Astrocyte (in vitro differentiated cells and primary cell): ENCODE measurements around the gene MAGEA9B.

Source experiments
- EZH2 ChIP-seq: IDR thresholded peaks from 2 replicates; pipeline ENCODE4 v1.6.1; 2012; ENCODE audit warnings: mild to moderate bottlenecking, low read length, inconsistent platforms; ENCODE audit not compliant: insufficient read depth
- TF ChIP-seq, protein P1 (sequence below): IDR thresholded peaks from 2 replicates; pipeline ENCODE4 v1.5.1; 2011; ENCODE audit warnings: low read depth, mild to moderate bottlenecking, inconsistent platforms, low read length, moderate library complexity; ENCODE audit not compliant: insufficient read depth

DNA sequence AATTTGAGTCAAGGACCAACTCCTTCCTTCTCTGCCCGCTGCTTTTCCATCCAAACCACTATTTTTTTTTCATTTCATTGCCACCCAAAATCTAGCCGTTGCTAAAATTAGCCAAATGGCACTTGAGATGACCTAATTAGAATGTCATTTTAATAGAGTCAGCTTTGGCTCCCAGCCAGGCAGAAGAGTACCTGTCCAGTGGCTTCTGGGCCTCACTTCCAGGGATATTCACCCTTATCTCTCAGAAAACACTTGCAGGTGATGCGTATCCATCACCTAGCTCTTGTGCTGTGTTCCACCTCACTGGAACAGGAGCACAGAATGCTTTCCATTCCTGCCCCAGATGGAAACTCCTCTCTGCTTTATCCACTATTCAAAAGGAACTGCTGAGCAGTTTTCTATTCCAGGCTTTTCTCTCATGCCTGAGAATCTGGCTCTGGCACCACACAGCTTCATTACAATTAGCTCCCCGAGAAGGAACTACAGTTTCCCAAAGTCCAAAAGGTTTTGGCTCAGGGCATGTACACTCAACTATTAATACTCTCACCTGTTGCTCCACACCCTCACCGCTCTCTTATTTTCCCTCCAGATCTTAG, 18.5 kb downstream of the MAGEA9B start:
- TF ChIP-seq, protein P1, sequence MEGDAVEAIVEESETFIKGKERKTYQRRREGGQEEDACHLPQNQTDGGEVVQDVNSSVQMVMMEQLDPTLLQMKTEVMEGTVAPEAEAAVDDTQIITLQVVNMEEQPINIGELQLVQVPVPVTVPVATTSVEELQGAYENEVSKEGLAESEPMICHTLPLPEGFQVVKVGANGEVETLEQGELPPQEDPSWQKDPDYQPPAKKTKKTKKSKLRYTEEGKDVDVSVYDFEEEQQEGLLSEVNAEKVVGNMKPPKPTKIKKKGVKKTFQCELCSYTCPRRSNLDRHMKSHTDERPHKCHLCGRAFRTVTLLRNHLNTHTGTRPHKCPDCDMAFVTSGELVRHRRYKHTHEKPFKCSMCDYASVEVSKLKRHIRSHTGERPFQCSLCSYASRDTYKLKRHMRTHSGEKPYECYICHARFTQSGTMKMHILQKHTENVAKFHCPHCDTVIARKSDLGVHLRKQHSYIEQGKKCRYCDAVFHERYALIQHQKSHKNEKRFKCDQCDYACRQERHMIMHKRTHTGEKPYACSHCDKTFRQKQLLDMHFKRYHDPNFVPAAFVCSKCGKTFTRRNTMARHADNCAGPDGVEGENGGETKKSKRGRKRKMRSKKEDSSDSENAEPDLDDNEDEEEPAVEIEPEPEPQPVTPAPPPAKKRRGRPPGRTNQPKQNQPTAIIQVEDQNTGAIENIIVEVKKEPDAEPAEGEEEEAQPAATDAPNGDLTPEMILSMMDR, result no peak
- no peak for TF ChIP-seq EZH2
